ENCODE measurements around the gene LGR4. TPM values are rescaled to one million over a fixed set of nuclear protein-coding genes. Genes with fewer than 3 reads are reported as not detected.

The LGR4 gene
- total and polyA plus RNA-seq, 7 donors = 11.3 to 44.3 (median 29.9) TPM

GRCh38 chr11:27414644-27415043 is 57.9 kb downstream of the LGR4 start:
- Histone ChIP-seq H3K4me1 (peaks cover 0 to 17% (median 7%) of the 10 kb centered on the region in 4 donors), H3K27me3 (no peaks in the 10 kb centered on the region), H3K4me3 (no peak overlapping the region), H3K27ac (no peak overlapping the region), H3K9me3 (no peaks in the 10 kb centered on the region), H3K36me3 (peaks cover 0 to 4% (median 0%) of the 10 kb centered on the region in 4 donors)
- WGBS, 2 donors = 90 to 94% methylated on average over 3 of the region's 3 CpGs
- intact Hi-C loops (cut with DNase I) = no loop called here
- no peak for DNase-seq
- TF ChIP-seq POLR2A (IDR thresholded peaks at IDR 0.05) (no peak), CTCF (IDR thresholded peaks at IDR 0.05) (no peak), POLR2AphosphoS5 (IDR thresholded peaks at IDR 0.05) (no peak), EP300 (IDR thresholded peaks at IDR 0.05) (no peak)

GRCh38 chr11:27413218-27413617 is 59.4 kb downstream of the LGR4 start:
- Histone ChIP-seq H3K4me1 (peaks cover 0 to 12% (median 6%) of the 10 kb centered on the region in 4 donors), H3K4me3 (no peak overlapping the region), H3K9me3 (no peaks in the 10 kb centered on the region), H3K27me3 (no peaks in the 10 kb centered on the region), H3K36me3 (peaks cover 0 to 4% (median 0%) of the 10 kb centered on the region in 4 donors), H3K27ac (no peak overlapping the region)
- TF ChIP-seq POLR2A (IDR thresholded peaks at IDR 0.05) = no peak
- no peak for DNase-seq
- intact Hi-C loops (cut with DNase I) = no loop called here
- 82 to 91% methylated on average over 5 of the region's 5 CpGs for WGBS, 2 donors

DNA sequence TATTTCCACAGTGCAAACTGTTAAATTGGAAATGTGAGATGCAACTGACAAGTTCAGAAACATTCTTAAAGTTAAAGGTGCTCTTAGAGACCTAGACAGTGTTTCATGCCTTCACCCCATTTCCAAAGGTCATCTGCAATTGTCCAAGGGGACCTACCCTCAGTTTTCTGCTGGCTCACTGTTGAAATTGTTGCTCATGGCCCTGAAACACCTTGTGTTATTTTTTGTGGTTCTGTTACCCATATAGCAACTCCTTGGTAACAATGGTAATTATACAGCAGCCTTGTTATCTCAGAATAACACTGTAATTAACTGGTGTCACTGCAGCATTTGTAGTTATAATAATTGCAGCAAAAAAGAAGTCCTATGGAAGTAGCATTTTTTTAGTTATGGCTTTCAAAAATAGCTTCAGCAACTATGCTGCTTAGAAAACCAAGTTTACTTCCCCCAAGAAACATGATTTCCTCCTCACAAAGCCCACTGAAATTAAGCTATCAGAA is 60.3 kb downstream of the LGR4 start:
- TF ChIP-seq CTCF (IDR thresholded peaks at IDR 0.05) = no peak
- TF ChIP-seq EP300 (IDR thresholded peaks at IDR 0.05) = no peak
- TF ChIP-seq POLR2AphosphoS5 (IDR thresholded peaks at IDR 0.05) = no peak
- no peak for TF ChIP-seq POLR2A (IDR thresholded peaks at IDR 0.05)
- peaks cover 0 to 3% (median 2%) of the 10 kb centered on the region in 4 donors for H3K4me1 ChIP-seq
- no peak overlapping the region for H3K27ac ChIP-seq
- H3K9me3 ChIP-seq = no peaks in the 10 kb centered on the region
- no peaks in the 10 kb centered on the region for H3K27me3 ChIP-seq
- peaks cover 0 to 4% (median 0%) of the 10 kb centered on the region in 4 donors for H3K36me3 ChIP-seq
- intact Hi-C loops (cut with DNase I) = no loop called here
- no peak overlapping the region for H3K4me3 ChIP-seq
- DNase-seq = no peak

GRCh38 chr11:27411328-27411727 is 61.3 kb downstream of the LGR4 start:
- no peak for TF ChIP-seq CTCF (IDR thresholded peaks at IDR 0.05)
- no peak for TF ChIP-seq EP300 (IDR thresholded peaks at IDR 0.05)
- TF ChIP-seq POLR2A (IDR thresholded peaks at IDR 0.05) = no peak
- TF ChIP-seq POLR2AphosphoS5 (IDR thresholded peaks at IDR 0.05) = no peak
- Histone ChIP-seq H3K4me1 (peaks cover 0 to 3% (median under 1%) of the 10 kb centered on the region in 4 donors), H3K27me3 (no peaks in the 10 kb centered on the region), H3K27ac (no peak overlapping the region), H3K4me3 (no peak overlapping the region), H3K36me3 (peaks cover 0 to 4% (median 0%) of the 10 kb centered on the region in 4 donors), H3K9me3 (no peaks in the 10 kb centered on the region)
- no peak for DNase-seq
- intact Hi-C loops (cut with DNase I) = no loop called here

- no peak for TF ChIP-seq EP300 (IDR thresholded peaks at IDR 0.05)
- TF ChIP-seq POLR2AphosphoS5 (IDR thresholded peaks at IDR 0.05) = no peak
- TF ChIP-seq CTCF (IDR thresholded peaks at IDR 0.05) = no peak
- TF ChIP-seq POLR2A (IDR thresholded peaks at IDR 0.05) = no peak
- Histone ChIP-seq H3K27ac (no peak overlapping the region), H3K4me3 (no peak overlapping the region), H3K4me1 (peaks cover 0 to 7% (median 0%) of the 10 kb centered on the region in 4 donors), H3K9me3 (no peaks in the 10 kb centered on the region), H3K27me3 (no peaks in the 10 kb centered on the region), H3K36me3 (peaks cover 0 to 4% (median 0%) of the 10 kb centered on the region in 4 donors)
- DNase-seq = no peak
- intact Hi-C loops (cut with DNase I) = no loop called here
- WGBS, 2 donors = 97 to 100% methylated on average over 1 of the region's 1 CpG
These were observed 62.3 kb downstream of the LGR4 start for GRCh38 chr11:27410272-27410671.
